HEK293 (cell line): ENCODE results near the gene CST9.

ENCODE experiments used
- CTCF ChIA-PET: fragments of 350-600 bp; formaldehyde crosslinking; extraction: SDS; loops from one replicate; lab custom pipeline; 2021; ENCODE audit warnings: antibody characterized with exemption; lab: Yijun Ruan, JAX
- POLR2A ChIA-PET: fragments of 300-600 bp; formaldehyde crosslinking; extraction: SDS; loops from one replicate; lab custom pipeline; 2020; ENCODE audit warnings: antibody characterized with exemption, inconsistent platforms; lab: Yijun Ruan, JAX
- H3K27ac ChIP-seq: fragments of 200-500 bp; sonication (Bioruptor generic); 2 replicates; pipeline ENCODE4 v1.5.1; 2014; ENCODE audit warnings: low read depth, low read length, control low read depth, inconsistent platforms; ENCODE audit errors: extremely low read depth
- H3K36me3 ChIP-seq, 2 experiments: fragments of 200-500 bp in 1 of 2; sonication (Bioruptor generic) in 1 of 2; 1 replicate in 1 of 2; 2 replicates in 1 of 2; pipeline ENCODE4 v1.5.1; 2014 to 2017; ENCODE audit warnings: inconsistent platforms in 2 of 2, low read length in 2 of 2; ENCODE audit not compliant: control insufficient read depth in 2 of 2, insufficient read depth in 1 of 2
- H3K4me1 ChIP-seq: fragments of 200-500 bp; sonication (Bioruptor generic); 2 replicates; pipeline ENCODE4 v1.5.1; 2014; ENCODE audit warnings: mild to moderate bottlenecking, low read length, inconsistent platforms; ENCODE audit not compliant: control insufficient read depth, insufficient read depth
- H3K4me3 ChIP-seq: 2 replicates; pipeline ENCODE4 v1.5.1; 2011; ENCODE audit warnings: low read depth, mild to moderate bottlenecking, control low read depth, low read length, moderate library complexity
- H3K9me3 ChIP-seq: fragments of 200-500 bp; sonication (Bioruptor generic); 2 replicates; pipeline ENCODE4 v1.5.1; 2014; ENCODE audit warnings: low read depth, low read length, inconsistent platforms; ENCODE audit not compliant: control insufficient read depth, insufficient read depth
- BCL11A ChIP-seq: fragments of 450-650 bp; formaldehyde crosslinking; IDR thresholded peaks from 2 replicates; pipeline ENCODE4 v1.5.1; 2016; ENCODE audit warnings: low read depth, missing biosample characterization, missing genetic modification characterization
- KLF7 ChIP-seq: fragments of 450-650 bp; formaldehyde crosslinking; IDR thresholded peaks from 2 replicates; pipeline ENCODE4 v1.5.1; 2016; ENCODE audit warnings: missing biosample characterization, missing genetic modification characterization, borderline replicate concordance
- KLF8 ChIP-seq: fragments of 450-650 bp; formaldehyde crosslinking; IDR thresholded peaks from 2 replicates; pipeline ENCODE4 v1.5.1; 2016; ENCODE audit warnings: missing biosample characterization, missing genetic modification characterization
- KLF9 ChIP-seq: fragments of 450-650 bp; formaldehyde crosslinking; IDR thresholded peaks from 2 replicates; pipeline ENCODE4 v1.5.1; 2016; ENCODE audit warnings: missing biosample characterization, missing genetic modification characterization, low read depth
- PRDM1 ChIP-seq: fragments of 450-650 bp; formaldehyde crosslinking; IDR thresholded peaks from 2 replicates; pipeline ENCODE4; 2016; ENCODE audit warnings: missing biosample characterization, missing genetic modification characterization
- ZFP69B ChIP-seq: fragments of 450-650 bp; formaldehyde crosslinking; IDR thresholded peaks from 2 replicates; pipeline ENCODE4 v1.5.1; 2016; ENCODE audit warnings: missing biosample characterization, missing genetic modification characterization
- ZNF140 ChIP-seq: fragments of 450-650 bp; formaldehyde crosslinking; IDR thresholded peaks from 2 replicates; pipeline ENCODE4 v1.5.1; 2016; ENCODE audit warnings: missing biosample characterization, missing genetic modification characterization
- ZNF157 ChIP-seq: fragments of 450-650 bp; formaldehyde crosslinking; IDR thresholded peaks from 2 replicates; pipeline ENCODE4 v1.5.1; 2016; ENCODE audit warnings: missing biosample characterization, missing genetic modification characterization
- ZNF354C ChIP-seq: fragments of 450-650 bp; formaldehyde crosslinking; IDR thresholded peaks from 2 replicates; pipeline ENCODE4 v1.5.1; 2016; ENCODE audit warnings: missing biosample characterization, missing genetic modification characterization, low read depth, borderline replicate concordance
- ZNF426 ChIP-seq: fragments of 450-650 bp; formaldehyde crosslinking; IDR thresholded peaks from 2 replicates; pipeline ENCODE4 v1.5.1; 2017; ENCODE audit warnings: missing biosample characterization, missing genetic modification characterization, mild to moderate bottlenecking, inconsistent platforms, moderate library complexity
- ZNF521 ChIP-seq: fragments of 450-650 bp; formaldehyde crosslinking; IDR thresholded peaks from 2 replicates; pipeline ENCODE4 v1.5.1; 2017; ENCODE audit warnings: missing biosample characterization, mild to moderate bottlenecking, missing genetic modification characterization
- ZNF529 ChIP-seq: fragments of 450-650 bp; formaldehyde crosslinking; IDR thresholded peaks from 2 replicates; pipeline ENCODE4 v1.5.1; 2017; ENCODE audit warnings: missing genetic modification characterization, missing biosample characterization; ENCODE audit not compliant: insufficient replicate concordance
- ZNF610 ChIP-seq: fragments of 450-650 bp; formaldehyde crosslinking; IDR thresholded peaks from 2 replicates; pipeline ENCODE4 v1.5.1; 2016; ENCODE audit warnings: missing biosample characterization, missing genetic modification characterization, borderline replicate concordance
- ZNF623 ChIP-seq: fragments of 450-650 bp; formaldehyde crosslinking; IDR thresholded peaks from 2 replicates; pipeline ENCODE4 v1.5.1; 2016; ENCODE audit warnings: missing biosample characterization, missing genetic modification characterization
- ZNF843 ChIP-seq: fragments of 450-650 bp; formaldehyde crosslinking; IDR thresholded peaks from 2 replicates; pipeline ENCODE4 v1.5.1; 2016; ENCODE audit warnings: missing biosample characterization, missing genetic modification characterization
- ZXDB ChIP-seq: fragments of 450-650 bp; formaldehyde crosslinking; IDR thresholded peaks from 2 replicates; pipeline ENCODE4 v1.5.1; 2016; ENCODE audit warnings: missing biosample characterization, missing genetic modification characterization
- TF ChIP-seq, protein P1 (sequence below): fragments of 450-650 bp; formaldehyde crosslinking; IDR thresholded peaks from 2 replicates; pipeline ENCODE4 v1.5.1; 2016; ENCODE audit warnings: missing biosample characterization, missing genetic modification characterization
- TF ChIP-seq, protein P2 (sequence below): fragments of 450-650 bp; formaldehyde crosslinking; IDR thresholded peaks from 2 replicates; pipeline ENCODE4 v1.5.1; 2016; ENCODE audit warnings: missing biosample characterization, missing genetic modification characterization
- TF ChIP-seq, protein P3 (sequence below): fragments of 450-650 bp; formaldehyde crosslinking; IDR thresholded peaks from 2 replicates; pipeline ENCODE4 v1.5.1; 2016; ENCODE audit warnings: missing biosample characterization, missing genetic modification characterization
- TF ChIP-seq, protein P4 (sequence below): fragments of 450-650 bp; formaldehyde crosslinking; IDR thresholded peaks from 2 replicates; pipeline ENCODE4 v1.5.1; 2016; ENCODE audit warnings: missing biosample characterization, missing genetic modification characterization
- TF ChIP-seq, protein P5 (sequence below): fragments of 450-650 bp; formaldehyde crosslinking; IDR thresholded peaks from 2 replicates; pipeline ENCODE4 v1.5.1; 2017; ENCODE audit warnings: missing biosample characterization, missing genetic modification characterization
- TF ChIP-seq, protein P6 (sequence below): fragments of 450-650 bp; formaldehyde crosslinking; IDR thresholded peaks from 2 replicates; pipeline ENCODE4 v1.5.1; 2017; ENCODE audit warnings: missing biosample characterization, missing genetic modification characterization

CST9 gene

DNA sequence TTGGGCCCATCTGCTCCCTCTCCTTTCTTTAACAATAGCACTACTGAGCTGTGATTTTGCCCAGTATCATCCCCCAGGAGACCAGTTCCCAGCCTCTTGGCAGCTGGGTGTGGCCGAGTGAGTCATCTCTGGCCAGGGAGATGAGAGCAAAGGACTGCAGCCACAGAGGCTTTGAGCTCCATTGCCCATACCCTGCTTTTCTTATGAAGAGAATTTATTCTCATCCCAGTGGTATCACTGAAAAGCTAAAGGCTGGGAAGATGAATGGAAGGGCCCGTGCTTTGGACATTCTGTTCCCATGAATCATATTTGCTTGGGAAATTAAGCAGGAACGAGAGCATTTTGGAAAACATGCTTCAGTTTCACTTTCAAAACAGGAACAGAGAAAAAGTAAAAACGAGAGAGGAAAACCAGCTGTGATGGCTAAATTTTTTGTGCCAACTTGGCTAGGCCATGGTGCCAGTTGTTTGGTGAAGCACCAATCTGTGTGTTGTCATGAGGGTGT lies 17.2 kb upstream of the CST9 start:
- no peak overlapping the region for H3K4me3 ChIP-seq
- POLR2A ChIA-PET = interaction anchor here (1.3 kb wide), 1 partner anchor 14 kb away, joined by 9 read pairs; the partner anchor contains the start of gene CST3
- no peaks in the 10 kb centered on the region for H3K4me1 ChIP-seq
- H3K9me3 ChIP-seq = no peaks in the 10 kb centered on the region
- no peak overlapping the region for H3K27ac ChIP-seq
- CTCF ChIA-PET = no interaction called here
- H3K36me3 ChIP-seq = no peaks in the 10 kb centered on the region
- TF ChIP-seq, protein P1, sequence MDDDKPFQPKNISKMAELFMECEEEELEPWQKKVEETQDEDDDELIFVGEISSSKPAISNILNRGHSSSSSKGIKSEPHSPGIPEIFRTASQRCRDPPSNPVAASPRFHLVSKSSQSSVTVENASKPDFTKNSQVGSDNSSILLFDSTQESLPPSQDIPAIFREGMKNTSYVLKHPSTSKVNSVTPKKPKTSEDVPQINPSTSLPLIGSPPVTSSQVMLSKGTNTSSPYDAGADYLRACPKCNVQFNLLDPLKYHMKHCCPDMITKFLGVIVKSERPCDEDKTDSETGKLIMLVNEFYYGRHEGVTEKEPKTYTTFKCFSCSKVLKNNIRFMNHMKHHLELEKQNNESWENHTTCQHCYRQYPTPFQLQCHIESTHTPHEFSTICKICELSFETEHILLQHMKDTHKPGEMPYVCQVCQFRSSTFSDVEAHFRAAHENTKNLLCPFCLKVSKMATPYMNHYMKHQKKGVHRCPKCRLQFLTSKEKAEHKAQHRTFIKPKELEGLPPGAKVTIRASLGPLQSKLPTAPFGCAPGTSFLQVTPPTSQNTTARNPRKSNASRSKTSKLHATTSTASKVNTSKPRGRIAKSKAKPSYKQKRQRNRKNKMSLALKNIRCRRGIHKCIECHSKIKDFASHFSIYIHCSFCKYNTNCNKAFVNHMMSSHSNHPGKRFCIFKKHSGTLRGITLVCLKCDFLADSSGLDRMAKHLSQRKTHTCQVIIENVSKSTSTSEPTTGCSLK = no peak
- TF ChIP-seq ZNF140 (tag by site-specific recombination) = no peak
- TF ChIP-seq KLF8 (tag by site-specific recombination) = 0 out of 2 replicates have a peak, but pooled peaks have one; percentile 22
- no peak for TF ChIP-seq ZNF529 (tag by site-specific recombination)
- no peak for TF ChIP-seq ZNF521
- TF ChIP-seq, protein P2, sequence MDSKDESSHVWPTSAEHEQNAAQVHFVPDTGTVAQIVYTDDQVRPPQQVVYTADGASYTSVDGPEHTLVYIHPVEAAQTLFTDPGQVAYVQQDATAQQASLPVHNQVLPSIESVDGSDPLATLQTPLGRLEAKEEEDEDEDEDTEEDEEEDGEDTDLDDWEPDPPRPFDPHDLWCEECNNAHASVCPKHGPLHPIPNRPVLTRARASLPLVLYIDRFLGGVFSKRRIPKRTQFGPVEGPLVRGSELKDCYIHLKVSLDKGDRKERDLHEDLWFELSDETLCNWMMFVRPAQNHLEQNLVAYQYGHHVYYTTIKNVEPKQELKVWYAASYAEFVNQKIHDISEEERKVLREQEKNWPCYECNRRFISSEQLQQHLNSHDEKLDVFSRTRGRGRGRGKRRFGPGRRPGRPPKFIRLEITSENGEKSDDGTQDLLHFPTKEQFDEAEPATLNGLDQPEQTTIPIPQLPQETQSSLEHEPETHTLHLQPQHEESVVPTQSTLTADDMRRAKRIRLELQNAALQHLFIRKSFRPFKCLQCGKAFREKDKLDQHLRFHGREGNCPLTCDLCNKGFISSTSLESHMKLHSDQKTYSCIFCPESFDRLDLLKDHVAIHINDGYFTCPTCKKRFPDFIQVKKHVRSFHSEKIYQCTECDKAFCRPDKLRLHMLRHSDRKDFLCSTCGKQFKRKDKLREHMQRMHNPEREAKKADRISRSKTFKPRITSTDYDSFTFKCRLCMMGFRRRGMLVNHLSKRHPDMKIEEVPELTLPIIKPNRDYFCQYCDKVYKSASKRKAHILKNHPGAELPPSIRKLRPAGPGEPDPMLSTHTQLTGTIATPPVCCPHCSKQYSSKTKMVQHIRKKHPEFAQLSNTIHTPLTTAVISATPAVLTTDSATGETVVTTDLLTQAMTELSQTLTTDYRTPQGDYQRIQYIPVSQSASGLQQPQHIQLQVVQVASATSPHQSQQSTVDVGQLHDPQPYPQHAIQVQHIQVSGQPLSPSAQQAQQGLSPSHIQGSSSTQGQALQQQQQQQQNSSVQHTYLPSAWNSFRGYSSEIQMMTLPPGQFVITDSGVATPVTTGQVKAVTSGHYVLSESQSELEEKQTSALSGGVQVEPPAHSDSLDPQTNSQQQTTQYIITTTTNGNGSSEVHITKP (tag by site-specific recombination) = no peak
- no peak for TF ChIP-seq ZNF843
- TF ChIP-seq, protein P3, sequence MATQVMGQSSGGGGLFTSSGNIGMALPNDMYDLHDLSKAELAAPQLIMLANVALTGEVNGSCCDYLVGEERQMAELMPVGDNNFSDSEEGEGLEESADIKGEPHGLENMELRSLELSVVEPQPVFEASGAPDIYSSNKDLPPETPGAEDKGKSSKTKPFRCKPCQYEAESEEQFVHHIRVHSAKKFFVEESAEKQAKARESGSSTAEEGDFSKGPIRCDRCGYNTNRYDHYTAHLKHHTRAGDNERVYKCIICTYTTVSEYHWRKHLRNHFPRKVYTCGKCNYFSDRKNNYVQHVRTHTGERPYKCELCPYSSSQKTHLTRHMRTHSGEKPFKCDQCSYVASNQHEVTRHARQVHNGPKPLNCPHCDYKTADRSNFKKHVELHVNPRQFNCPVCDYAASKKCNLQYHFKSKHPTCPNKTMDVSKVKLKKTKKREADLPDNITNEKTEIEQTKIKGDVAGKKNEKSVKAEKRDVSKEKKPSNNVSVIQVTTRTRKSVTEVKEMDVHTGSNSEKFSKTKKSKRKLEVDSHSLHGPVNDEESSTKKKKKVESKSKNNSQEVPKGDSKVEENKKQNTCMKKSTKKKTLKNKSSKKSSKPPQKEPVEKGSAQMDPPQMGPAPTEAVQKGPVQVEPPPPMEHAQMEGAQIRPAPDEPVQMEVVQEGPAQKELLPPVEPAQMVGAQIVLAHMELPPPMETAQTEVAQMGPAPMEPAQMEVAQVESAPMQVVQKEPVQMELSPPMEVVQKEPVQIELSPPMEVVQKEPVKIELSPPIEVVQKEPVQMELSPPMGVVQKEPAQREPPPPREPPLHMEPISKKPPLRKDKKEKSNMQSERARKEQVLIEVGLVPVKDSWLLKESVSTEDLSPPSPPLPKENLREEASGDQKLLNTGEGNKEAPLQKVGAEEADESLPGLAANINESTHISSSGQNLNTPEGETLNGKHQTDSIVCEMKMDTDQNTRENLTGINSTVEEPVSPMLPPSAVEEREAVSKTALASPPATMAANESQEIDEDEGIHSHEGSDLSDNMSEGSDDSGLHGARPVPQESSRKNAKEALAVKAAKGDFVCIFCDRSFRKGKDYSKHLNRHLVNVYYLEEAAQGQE (tag by site-specific recombination) = no peak
- peak; percentile 37; the same call in 1 of the 2 replicates for TF ChIP-seq BCL11A
- TF ChIP-seq, protein P4, sequence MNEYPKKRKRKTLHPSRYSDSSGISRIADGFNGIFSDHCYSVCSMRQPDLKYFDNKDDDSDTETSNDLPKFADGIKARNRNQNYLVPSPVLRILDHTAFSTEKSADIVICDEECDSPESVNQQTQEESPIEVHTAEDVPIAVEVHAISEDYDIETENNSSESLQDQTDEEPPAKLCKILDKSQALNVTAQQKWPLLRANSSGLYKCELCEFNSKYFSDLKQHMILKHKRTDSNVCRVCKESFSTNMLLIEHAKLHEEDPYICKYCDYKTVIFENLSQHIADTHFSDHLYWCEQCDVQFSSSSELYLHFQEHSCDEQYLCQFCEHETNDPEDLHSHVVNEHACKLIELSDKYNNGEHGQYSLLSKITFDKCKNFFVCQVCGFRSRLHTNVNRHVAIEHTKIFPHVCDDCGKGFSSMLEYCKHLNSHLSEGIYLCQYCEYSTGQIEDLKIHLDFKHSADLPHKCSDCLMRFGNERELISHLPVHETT (tag by site-specific recombination) = no peak
- peak; percentile 34; the same call in 1 of the 2 replicates for TF ChIP-seq KLF7 (tag by site-specific recombination)
- TF ChIP-seq ZXDB (tag by site-specific recombination) = no peak
- no peak for TF ChIP-seq ZNF623 (tag by site-specific recombination)
- peak; percentile 59; the same call in 1 of the 2 replicates for TF ChIP-seq PRDM1 (tag by site-specific recombination)
- no peak for TF ChIP-seq ZNF354C
- TF ChIP-seq, protein P5, sequence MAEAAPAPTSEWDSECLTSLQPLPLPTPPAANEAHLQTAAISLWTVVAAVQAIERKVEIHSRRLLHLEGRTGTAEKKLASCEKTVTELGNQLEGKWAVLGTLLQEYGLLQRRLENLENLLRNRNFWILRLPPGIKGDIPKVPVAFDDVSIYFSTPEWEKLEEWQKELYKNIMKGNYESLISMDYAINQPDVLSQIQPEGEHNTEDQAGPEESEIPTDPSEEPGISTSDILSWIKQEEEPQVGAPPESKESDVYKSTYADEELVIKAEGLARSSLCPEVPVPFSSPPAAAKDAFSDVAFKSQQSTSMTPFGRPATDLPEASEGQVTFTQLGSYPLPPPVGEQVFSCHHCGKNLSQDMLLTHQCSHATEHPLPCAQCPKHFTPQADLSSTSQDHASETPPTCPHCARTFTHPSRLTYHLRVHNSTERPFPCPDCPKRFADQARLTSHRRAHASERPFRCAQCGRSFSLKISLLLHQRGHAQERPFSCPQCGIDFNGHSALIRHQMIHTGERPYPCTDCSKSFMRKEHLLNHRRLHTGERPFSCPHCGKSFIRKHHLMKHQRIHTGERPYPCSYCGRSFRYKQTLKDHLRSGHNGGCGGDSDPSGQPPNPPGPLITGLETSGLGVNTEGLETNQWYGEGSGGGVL (tag by site-specific recombination) = no peak
- no peak for TF ChIP-seq ZNF157 (tag by site-specific recombination)
- no peak for TF ChIP-seq ZNF610 (tag by site-specific recombination)
- no peak for TF ChIP-seq ZNF426 (tag by site-specific recombination)
- TF ChIP-seq KLF9 (tag by site-specific recombination) = peak; percentile 76; the same call in 1 of the 2 replicates
- TF ChIP-seq ZFP69B (tag by site-specific recombination) = no peak
- TF ChIP-seq, protein P6, sequence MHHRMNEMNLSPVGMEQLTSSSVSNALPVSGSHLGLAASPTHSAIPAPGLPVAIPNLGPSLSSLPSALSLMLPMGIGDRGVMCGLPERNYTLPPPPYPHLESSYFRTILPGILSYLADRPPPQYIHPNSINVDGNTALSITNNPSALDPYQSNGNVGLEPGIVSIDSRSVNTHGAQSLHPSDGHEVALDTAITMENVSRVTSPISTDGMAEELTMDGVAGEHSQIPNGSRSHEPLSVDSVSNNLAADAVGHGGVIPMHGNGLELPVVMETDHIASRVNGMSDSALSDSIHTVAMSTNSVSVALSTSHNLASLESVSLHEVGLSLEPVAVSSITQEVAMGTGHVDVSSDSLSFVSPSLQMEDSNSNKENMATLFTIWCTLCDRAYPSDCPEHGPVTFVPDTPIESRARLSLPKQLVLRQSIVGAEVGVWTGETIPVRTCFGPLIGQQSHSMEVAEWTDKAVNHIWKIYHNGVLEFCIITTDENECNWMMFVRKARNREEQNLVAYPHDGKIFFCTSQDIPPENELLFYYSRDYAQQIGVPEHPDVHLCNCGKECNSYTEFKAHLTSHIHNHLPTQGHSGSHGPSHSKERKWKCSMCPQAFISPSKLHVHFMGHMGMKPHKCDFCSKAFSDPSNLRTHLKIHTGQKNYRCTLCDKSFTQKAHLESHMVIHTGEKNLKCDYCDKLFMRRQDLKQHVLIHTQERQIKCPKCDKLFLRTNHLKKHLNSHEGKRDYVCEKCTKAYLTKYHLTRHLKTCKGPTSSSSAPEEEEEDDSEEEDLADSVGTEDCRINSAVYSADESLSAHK (tag by site-specific recombination) = no peak
